Ovary (tissue), 3 donors: Measurements from ENCODE around the gene VEGFB.

ENCODE experiments used
- CTCF ChIP-seq, 3 donors: fragments of 450-650 bp in 2 of 3; fragments of 200-600 bp in 1 of 3; IDR thresholded peaks; one replicate each; pipeline versions ENCODE4 v1.5.1 to v1.8.0; 2016 to 2022; ENCODE audit warnings: antibody characterized with exemption in 3 of 3, mild to moderate bottlenecking in 1 of 3
- EP300 ChIP-seq: sonication (generic); formaldehyde crosslinking; IDR thresholded peaks from one replicate; pipeline ENCODE4 v1.6.1; 2017; ENCODE audit warnings: antibody characterized with exemption
- POLR2A ChIP-seq: fragments of 450-650 bp; IDR thresholded peaks from one replicate; pipeline ENCODE4 v1.6.1; 2017; ENCODE audit warnings: antibody characterized with exemption, mild to moderate bottlenecking, moderate library complexity
- donor health status: DM: no; HTN: no; CAD: no.

- TF ChIP-seq CTCF (IDR thresholded peaks at IDR 0.05) (no peak), POLR2A (no peak), EP300 (no peak)
These were observed 15.1 kb upstream of the VEGFB start for GRCh38 chr11:64219354-64219684.
